H1 (cell line): ENCODE measurements around the gene SPATS2L. TPM values are rescaled to one million over a fixed set of nuclear protein-coding genes. Genes with fewer than 3 reads are reported as not detected.

Experiments used
- CTCF ChIA-PET: fragments of 300-600 bp; sonication (Branson Sonifier 250); formaldehyde crosslinking; loops from one replicate; lab custom pipeline; 2021; ENCODE audit not compliant: partially characterized antibody; lab: Charles Lee
- POLR2A ChIA-PET: fragments of 300-600 bp; sonication (Branson Sonifier 250); formaldehyde crosslinking; loops from one replicate; lab custom pipeline; 2021; ENCODE audit warnings: inconsistent platforms; ENCODE audit not compliant: partially characterized antibody; lab: Charles Lee
- DNase-seq, 2 experiments: peaks; one replicate each; pipeline versions ENCODE4 v3.0.0 to v3.0.0-alpha.2; 2010 to 2022; ENCODE audit warnings: low spot score in 2 of 2, low read depth in 1 of 2, mixed read lengths in 1 of 2
- FAIRE-seq: peaks from 2 replicates; lab custom pipeline; 2011; peaks lifted over from hg19 to GRCh38; lab: Jason Lieb, UNC
- H2AFZ ChIP-seq: 2 replicates; pipeline ENCODE4 v1.8.1; 2012; ENCODE audit warnings: low read length, inconsistent platforms
- H2AK5ac ChIP-seq: 2 replicates; pipeline ENCODE4 v1.6.1; 2013; ENCODE audit warnings: low read depth, low read length
- H2BK120ac ChIP-seq: replicated peaks from 2 replicates; pipeline ENCODE3; 2013; ENCODE audit warnings: low read depth, low read length, inconsistent platforms
- H2BK12ac ChIP-seq: 2 replicates; pipeline ENCODE4 v1.6.1; 2013; ENCODE audit warnings: low read depth, low read length
- H2BK15ac ChIP-seq: 2 replicates; pipeline ENCODE4 v1.6.1; 2013; ENCODE audit warnings: low read length
- H2BK20ac ChIP-seq: 2 replicates; pipeline ENCODE4 v1.6.1; 2013; ENCODE audit warnings: low read length
- H2BK5ac ChIP-seq: 2 replicates; pipeline ENCODE4 v1.6.1; 2013; ENCODE audit warnings: low read depth, low read length
- H3K14ac ChIP-seq: 2 replicates; pipeline ENCODE4 v1.6.1; 2013; ENCODE audit warnings: inconsistent platforms; ENCODE audit not compliant: insufficient read length
- H3K18ac ChIP-seq: 2 replicates; pipeline ENCODE4 v1.6.1; 2013; ENCODE audit warnings: low read length; ENCODE audit errors: extremely low read depth
- H3K23ac ChIP-seq: 2 replicates; pipeline ENCODE4 v1.6.1; 2013; ENCODE audit warnings: inconsistent platforms; ENCODE audit not compliant: insufficient read length
- H3K23me2 ChIP-seq: 2 replicates; pipeline ENCODE4 v1.6.1; 2013; ENCODE audit warnings: low read depth, low read length
- H3K27ac ChIP-seq: 2 replicates; pipeline ENCODE4 v1.6.1; 2011; ENCODE audit warnings: low read depth, low read length, inconsistent platforms
- H3K27me3 ChIP-seq, 4 experiments: replicated peaks in 1 of 4; 1 replicate in 1 of 4; 2 replicates in 3 of 4; pipeline versions ENCODE4 v1.6.1 to v1.8.1; 2011 to 2013; ENCODE audit warnings: low read length in 3 of 4, mild to moderate bottlenecking in 3 of 4, inconsistent platforms in 2 of 4, mixed read lengths in 2 of 4, moderate library complexity in 1 of 4; ENCODE audit not compliant: control insufficient read depth in 3 of 4, insufficient read depth in 3 of 4; ENCODE audit errors: extremely low read depth in 1 of 4
- H3K36me3 ChIP-seq, 4 experiments: 2 replicates each; pipeline versions ENCODE4 v1.6.1 to v1.8.1; 2011 to 2013; ENCODE audit warnings: mild to moderate bottlenecking in 4 of 4, low read length in 3 of 4, moderate library complexity in 2 of 4, control low read depth in 1 of 4, inconsistent platforms in 1 of 4; ENCODE audit not compliant: insufficient read depth in 4 of 4, control insufficient read depth in 2 of 4
- H3K4ac ChIP-seq: replicated peaks from 2 replicates; pipeline ENCODE3; 2013; ENCODE audit warnings: low read length, low read depth, mixed read lengths, inconsistent platforms; ENCODE audit not compliant: insufficient read length
- H3K4me1 ChIP-seq, 4 experiments: replicated peaks in 1 of 4; 1 replicate in 1 of 4; 2 replicates in 3 of 4; pipeline versions ENCODE4 v1.6.1 to v1.8.1; 2011 to 2013; ENCODE audit warnings: low read length in 3 of 4, inconsistent platforms in 2 of 4, mixed read lengths in 1 of 4; ENCODE audit not compliant: insufficient read depth in 4 of 4, control insufficient read depth in 3 of 4
- H3K4me2 ChIP-seq, 2 experiments: 2 replicates each; pipeline versions ENCODE4 v1.6.1 to v1.8.1; 2011 to 2013; ENCODE audit warnings: low read depth in 2 of 2, low read length in 2 of 2, control low read depth in 1 of 2, inconsistent platforms in 1 of 2, mild to moderate bottlenecking in 1 of 2; ENCODE audit not compliant: insufficient read depth in 1 of 2
- H3K4me3 ChIP-seq, 4 experiments: fragments of 200-600, 300-600 bp in 1 of 4; sonication (generic), shearing (Covaris generic), sonication (Bioruptor Twin) in 1 of 4; 2 replicates each; pipeline versions ENCODE4 v1.5.1 to v1.8.1; 2011 to 2016; ENCODE audit warnings: low read length in 4 of 4, low read depth in 3 of 4, control low read depth in 2 of 4, inconsistent platforms in 2 of 4, mild to moderate bottlenecking in 2 of 4, mixed read lengths in 1 of 4, moderate library complexity in 1 of 4; ENCODE audit not compliant: insufficient read depth in 2 of 4; ENCODE audit errors: extremely low read depth in 1 of 4
- H3K56ac ChIP-seq: replicated peaks from 2 replicates; pipeline ENCODE3; 2013; ENCODE audit warnings: low read depth, mild to moderate bottlenecking, mixed read lengths, low read length, inconsistent platforms; ENCODE audit not compliant: insufficient read length
- H3K79me1 ChIP-seq: 2 replicates; pipeline ENCODE4 v1.6.1; 2013; ENCODE audit warnings: low read depth, low read length, control low read depth
- H3K79me2 ChIP-seq, 2 experiments: 2 replicates each; pipeline versions ENCODE4 v1.6.1 to v1.8.1; 2012 to 2013; ENCODE audit warnings: low read length in 2 of 2, mild to moderate bottlenecking in 2 of 2, inconsistent platforms in 1 of 2; ENCODE audit not compliant: insufficient read depth in 2 of 2, control insufficient read depth in 1 of 2
- H3K9ac ChIP-seq, 4 experiments: replicated peaks in 1 of 4; 1 replicate in 1 of 4; 2 replicates in 3 of 4; pipeline versions ENCODE4 v1.6.1 to v1.8.1; 2011 to 2013; ENCODE audit warnings: low read depth in 3 of 4, low read length in 3 of 4, control low read depth in 2 of 4, mild to moderate bottlenecking in 2 of 4, moderate library complexity in 2 of 4, inconsistent platforms in 1 of 4; ENCODE audit errors: extremely low read depth in 1 of 4
- H3K9me3 ChIP-seq, 2 experiments: 2 replicates each; pipeline versions ENCODE4 v1.6.1 to v1.8.1; 2012 to 2013; ENCODE audit warnings: mild to moderate bottlenecking in 2 of 2, moderate library complexity in 2 of 2, control low read depth in 1 of 2, inconsistent platforms in 1 of 2, low read depth in 1 of 2, low read length in 1 of 2, mixed read lengths in 1 of 2; ENCODE audit not compliant: insufficient read depth in 2 of 2
- H4K20me1 ChIP-seq, 2 experiments: replicated peaks in 1 of 2; 2 replicates each; pipeline versions ENCODE3 to v1.8.1; 2011 to 2013; ENCODE audit warnings: inconsistent platforms in 2 of 2, low read length in 2 of 2, mild to moderate bottlenecking in 1 of 2; ENCODE audit not compliant: insufficient read depth in 2 of 2, control insufficient read depth in 1 of 2
- H4K5ac ChIP-seq: 2 replicates; pipeline ENCODE4 v1.6.1; 2013; ENCODE audit warnings: low read length, low read depth, mixed read lengths, inconsistent platforms; ENCODE audit not compliant: insufficient read length
- H4K8ac ChIP-seq: 2 replicates; pipeline ENCODE4 v1.8.0; 2013; ENCODE audit warnings: mild to moderate bottlenecking, moderate library complexity, low read length, inconsistent platforms; ENCODE audit not compliant: insufficient read depth; ENCODE audit errors: extremely low read depth
- H4K91ac ChIP-seq: replicated peaks from 2 replicates; pipeline ENCODE3; 2013; ENCODE audit warnings: low read length, mixed read lengths, inconsistent platforms; ENCODE audit not compliant: insufficient read length
- BCL11A ChIP-seq, 2 experiments: IDR thresholded peaks; one replicate each; pipeline ENCODE4 v1.6.1; 2011; ENCODE audit warnings: low read depth in 2 of 2, low read length in 2 of 2, mild to moderate bottlenecking in 2 of 2
- EP300 ChIP-seq, 2 experiments: IDR thresholded peaks; 1 replicate in 1 of 2; 2 replicates in 1 of 2; pipeline ENCODE4 v1.6.1; 2011 to 2012; ENCODE audit warnings: low read depth in 2 of 2, low read length in 2 of 2, mild to moderate bottlenecking in 2 of 2, borderline replicate concordance in 1 of 2, inconsistent platforms in 1 of 2, moderate library complexity in 1 of 2
- EZH2 ChIP-seq: fragments of 200-600 bp; sonication (generic); IDR thresholded peaks from 2 replicates; pipeline ENCODE4 v1.7.1; 2012; ENCODE audit warnings: low read depth, mild to moderate bottlenecking, moderate library complexity, low read length, inconsistent platforms; ENCODE audit not compliant: severe bottlenecking
- KDM1A ChIP-seq: fragments of 200-600, 300-600 bp; sonication (generic); IDR thresholded peaks from 2 replicates; pipeline ENCODE4 v1.7.1; 2016; ENCODE audit warnings: mild to moderate bottlenecking, low read length, borderline replicate concordance
- KDM4A ChIP-seq: IDR thresholded peaks from one replicate; pipeline ENCODE4 v1.7.1; 2012; ENCODE audit warnings: low read depth, mild to moderate bottlenecking, moderate library complexity, low read length, inconsistent platforms; ENCODE audit not compliant: severe bottlenecking
- PHF8 ChIP-seq: fragments of 200-600 bp; sonication (generic); conservative IDR thresholded peaks from 2 replicates; pipeline ENCODE4 v1.7.1; 2012; ENCODE audit warnings: low read depth, mild to moderate bottlenecking, inconsistent platforms, low read length, moderate library complexity
- POLR2A ChIP-seq, 2 experiments: IDR thresholded peaks; 1 replicate in 1 of 2; 2 replicates in 1 of 2; pipeline ENCODE4 v1.6.1; 2011; ENCODE audit warnings: low read depth in 2 of 2, low read length in 2 of 2, mild to moderate bottlenecking in 2 of 2; ENCODE audit errors: control extremely low read depth in 1 of 2
- POU5F1 ChIP-seq: IDR thresholded peaks from 2 replicates; pipeline ENCODE4 v1.6.1; 2011; ENCODE audit warnings: low read depth, mild to moderate bottlenecking, low read length, moderate library complexity
- SIX5 ChIP-seq: IDR thresholded peaks from 2 replicates; pipeline ENCODE4 v1.6.1; 2011; ENCODE audit warnings: mild to moderate bottlenecking, low read depth, low read length
- SP2 ChIP-seq: IDR thresholded peaks from 2 replicates; pipeline ENCODE4 v1.6.1; 2012; ENCODE audit warnings: mild to moderate bottlenecking, low read length, inconsistent platforms
- TAF7 ChIP-seq: optimal IDR thresholded peaks from 2 replicates; pipeline ENCODE3; 2011; ENCODE audit warnings: low read depth, mild to moderate bottlenecking, inconsistent platforms, low read length, moderate library complexity, borderline replicate concordance
- ZNF274 ChIP-seq: IDR thresholded peaks from 2 replicates; pipeline ENCODE4 v1.7.0; 2012; ENCODE audit warnings: low read length, borderline replicate concordance; ENCODE audit errors: extremely low read depth
- WGBS, 2 experiments: shearing (Covaris generic) in 1 of 2; methylation state at CpG; one replicate each; pipeline versions ENCODE4 v1.1.6 to v1.1.7; 2013 to 2015; ENCODE audit warnings: low lambda C conversion rate in 2 of 2, mixed read lengths in 2 of 2, inconsistent platforms in 1 of 2, low coverage in 1 of 2, missing lambda C conversion rate in 1 of 2; ENCODE audit not compliant: insufficient replicate concordance in 2 of 2, insufficient coverage in 1 of 2, insufficient read length in 1 of 2; ENCODE audit errors: extremely low coverage in 1 of 2, missing lambda C conversion rate in 1 of 2; 5-methylcytosine and 5-hydroxymethylcytosine counted together
- polyA plus RNA-seq, 7 experiments: library from polyadenylated mRNA; depleted of rRNA in 3 of 7; stranded (reverse) in 5 of 7; unstranded in 2 of 7; fragments of >200 nt in 5 of 7; fragments of 200-250 nt in 2 of 7; gene quantifications; 1 replicate in 5 of 7; 2 replicates in 1 of 7; 4 replicates in 1 of 7; pipeline versions ENCODE4 v1.2.1 to v1.2.3, GENCODE V29; 2011 to 2013; ENCODE audit warnings: missing spikeins in 2 of 7, mixed read lengths in 2 of 7
- total RNA-seq: library from RNA; stranded (reverse); fragmentation: NEBNext Ultra II Directional; extraction: Animal tissue kit (Norgen Biotek cat#: 25700); gene quantifications from 2 replicates; pipeline ENCODE4 v1.2.1, GENCODE V29; 2021

The SPATS2L gene
- total and polyA plus RNA-seq, 2 of the 8 experiments (the other 6 are each of a cell fraction or from before 2014, with no cell fraction given), result 67.3 to 189 TPM

GRCh38 chr2:200297100-200297499 is 9.4 kb upstream of the SPATS2L start:
- Histone ChIP-seq H2BK12ac (no peak overlapping the region), H4K91ac (no peak overlapping the region), H3K4me2 (no peak overlapping the region), H2BK15ac (no peak overlapping the region), H4K20me1 (no peaks in the 10 kb centered on the region), H3K4me1 (no peaks in the 10 kb centered on the region), H2BK20ac (no peak overlapping the region), H3K56ac (no peak overlapping the region), H3K9me3 (no peaks in the 10 kb centered on the region), H3K79me2 (no peaks in the 10 kb centered on the region), H3K4me3 (no peak overlapping the region), H3K27ac (no peak overlapping the region), H3K79me1 (no peaks in the 10 kb centered on the region), H3K23me2 (no peaks in the 10 kb centered on the region), H2AK5ac (no peak overlapping the region), H3K9ac (no peak overlapping the region), H2BK5ac (no peak overlapping the region), H3K23ac (no peak overlapping the region), H4K5ac (no peak overlapping the region), H2AFZ (no peak overlapping the region), H3K18ac (no peak overlapping the region), H3K4ac (no peak overlapping the region), H3K14ac (no peak overlapping the region), H2BK120ac (no peak overlapping the region), H4K8ac (no peak overlapping the region), H3K36me3 (no peaks in the 10 kb centered on the region), H3K27me3 (peaks cover 0 to 3% (median 0%) of the 10 kb centered on the region in 4 experiments; a peak in 2 of 7 replicates)
- DNase-seq (no peak), FAIRE-seq (no peak)
- POLR2A ChIA-PET, result no interaction called here
- WGBS, 2 experiments, result 89% methylated on average over 5 of the region's 5 CpGs; no CpG with 5 or more reads in 1 of the 2 experiments
- CTCF ChIA-PET, result no interaction called here
- TF ChIP-seq KDM1A (no peak), ZNF274 (no peak), EZH2 (no peak), PHF8 (no peak), BCL11A (IDR thresholded peaks at IDR 0.05; ENCODE audit: low read depth in 2 of 2, low read length in 2 of 2) (no peak), TAF7 (no peak), EP300 (IDR thresholded peaks at IDR 0.05; ENCODE audit: borderline replicate concordance in 1 of 2, low read depth in 2 of 2, low read length in 2 of 2) (no peak), POLR2A (IDR thresholded peaks at IDR 0.05; ENCODE audit: control extremely low read depth in 1 of 2, low read depth in 2 of 2, low read length in 2 of 2) (no peak), SIX5 (no peak), SP2 (no peak), POU5F1 (no peak), KDM4A (no peak)
